Common myeloid progenitor, CD34-positive (primary cell): ENCODE results near the gene MORN4.

Source experiments
- CTCF ChIA-PET: fragments of 350-600 bp; sonication (Branson Sonifier 250); formaldehyde crosslinking; loops from one replicate; lab custom pipeline; 2021; ENCODE audit warnings: antibody characterized with exemption; lab: Charles Lee
- POLR2A ChIA-PET: fragments of 350-600 bp; sonication (Branson Sonifier 250); formaldehyde crosslinking; loops from one replicate; lab custom pipeline; 2021; ENCODE audit warnings: antibody characterized with exemption; lab: Charles Lee
- DNase-seq, 3 donors: peaks; one replicate each; pipeline versions ENCODE4 v3.0.0 to v3.0.0-alpha.2; 2013
- H3K27ac ChIP-seq, 2 experiments: 1 replicate in 1 of 2; 2 replicates in 1 of 2; pipeline ENCODE4 v1.7.0; 2013; ENCODE audit warnings: inconsistent platforms in 2 of 2, low read length in 2 of 2, mild to moderate bottlenecking in 2 of 2, low read depth in 1 of 2, moderate library complexity in 1 of 2; ENCODE audit not compliant: severe bottlenecking in 2 of 2, insufficient read depth in 1 of 2, poor library complexity in 1 of 2
- H3K27me3 ChIP-seq, 5 experiments: replicated peaks in 2 of 5; 1 replicate in 3 of 5; 2 replicates in 2 of 5; pipeline versions ENCODE4 v1.6.1 to v1.7.0; 2013; ENCODE audit warnings: low read length in 4 of 5, mild to moderate bottlenecking in 2 of 5, moderate library complexity in 2 of 5, inconsistent platforms in 1 of 5; ENCODE audit not compliant: insufficient read depth in 5 of 5, control insufficient read depth in 4 of 5
- H3K36me3 ChIP-seq, 4 experiments: 1 replicate in 2 of 4; 2 replicates in 2 of 4; pipeline versions ENCODE4 v1.6.1 to v1.7.0; 2013; ENCODE audit warnings: low read length in 3 of 4, control low read depth in 1 of 4, mild to moderate bottlenecking in 1 of 4; ENCODE audit not compliant: control insufficient read depth in 4 of 4, insufficient read depth in 4 of 4
- H3K4me1 ChIP-seq, 4 experiments: 1 replicate in 3 of 4; 2 replicates in 1 of 4; pipeline versions ENCODE4 v1.6.1 to v1.7.1; 2013; ENCODE audit warnings: low read length in 3 of 4, mild to moderate bottlenecking in 3 of 4, control low read depth in 1 of 4, inconsistent platforms in 1 of 4, moderate library complexity in 1 of 4; ENCODE audit not compliant: control insufficient read depth in 4 of 4, insufficient read depth in 4 of 4; ENCODE audit errors: control extremely low read depth in 1 of 4
- H3K4me3 ChIP-seq, 7 experiments: 1 replicate in 4 of 7; 2 replicates in 3 of 7; pipeline versions ENCODE4 v1.5.1 to v1.7.0; 2013; ENCODE audit warnings: mild to moderate bottlenecking in 7 of 7, low read length in 6 of 7, moderate library complexity in 6 of 7, inconsistent platforms in 2 of 7, low read depth in 2 of 7, control low read depth in 1 of 7; ENCODE audit not compliant: insufficient read depth in 4 of 7, control insufficient read depth in 1 of 7; ENCODE audit errors: extremely low read depth in 1 of 7
- H3K9me3 ChIP-seq, 5 experiments: 1 replicate in 4 of 5; 2 replicates in 1 of 5; pipeline versions ENCODE4 v1.6.1 to v1.7.1; 2013; ENCODE audit warnings: low read length in 4 of 5, mild to moderate bottlenecking in 2 of 5, inconsistent platforms in 1 of 5, low read depth in 1 of 5, moderate library complexity in 1 of 5; ENCODE audit not compliant: control insufficient read depth in 4 of 5, insufficient read depth in 2 of 5; ENCODE audit errors: control extremely low read depth in 1 of 5
- WGBS: methylation state at CpG from one replicate; pipeline ENCODE4 v1.1.5; 2013; ENCODE audit not compliant: insufficient coverage; 5-methylcytosine and 5-hydroxymethylcytosine counted together

The MORN4 gene

DNA sequence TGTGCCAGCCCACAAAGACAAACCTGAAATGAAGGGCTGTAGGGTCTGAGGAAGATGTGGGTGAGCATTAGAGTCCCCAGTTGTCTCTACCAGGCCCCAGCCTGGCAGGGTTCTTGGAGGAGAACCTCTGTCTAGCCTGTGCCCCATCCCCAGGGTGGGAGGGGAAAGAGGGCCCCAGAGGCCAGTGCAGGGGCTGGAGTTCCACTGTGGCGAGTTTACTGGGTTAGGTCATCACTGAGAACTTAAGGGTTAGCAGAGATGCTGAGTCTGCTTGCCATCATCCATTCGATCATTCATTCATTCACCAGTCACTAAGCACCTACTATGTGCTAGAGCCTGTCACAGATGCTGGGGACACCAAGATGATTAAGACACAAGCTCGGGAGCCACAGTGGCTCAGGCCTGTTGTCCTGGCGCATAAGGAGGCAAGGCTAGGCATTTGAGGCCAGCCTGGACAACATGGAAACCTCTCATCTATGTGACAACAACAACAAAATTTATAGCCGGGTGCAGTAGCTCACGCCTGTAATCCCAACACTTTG, 58.1 kb downstream of the MORN4 start:
- DNase-seq = no peak

DNA sequence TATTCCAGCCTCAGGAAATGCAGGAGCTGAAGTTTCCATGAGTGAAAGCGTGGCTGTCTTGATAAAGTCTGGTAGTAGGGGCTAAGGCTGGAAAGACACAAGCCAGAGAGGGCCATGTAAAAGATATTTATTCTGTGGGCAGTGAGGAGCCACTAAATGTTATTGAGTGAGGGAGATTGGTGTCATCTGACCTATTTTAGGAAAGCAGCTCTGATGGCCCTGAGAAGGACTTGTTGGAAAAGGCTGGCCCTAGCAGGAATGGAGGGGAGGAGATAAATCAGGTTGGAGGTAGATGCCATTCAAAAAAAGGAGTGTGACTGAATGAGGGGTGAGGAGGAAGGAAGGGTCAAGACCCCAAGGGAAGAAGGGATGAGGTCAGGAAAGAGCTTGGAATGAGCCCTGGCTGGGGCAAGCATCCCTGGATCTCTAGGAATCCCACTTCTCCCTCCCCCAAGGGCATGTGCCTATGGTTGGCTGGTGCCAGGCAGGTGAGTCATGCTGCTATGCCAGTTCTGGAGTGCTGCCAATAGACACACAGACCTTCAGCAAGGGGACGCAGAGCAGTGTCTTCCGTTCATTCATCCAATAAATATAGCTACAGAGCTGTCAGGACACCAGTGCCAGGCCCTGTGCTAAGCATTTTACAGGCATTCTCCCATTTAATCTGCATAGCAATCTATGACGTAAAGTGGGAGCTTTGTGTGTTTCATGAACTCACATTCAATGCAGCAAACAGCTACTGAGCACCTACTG, 58.8 kb downstream of the MORN4 start:
- Histone ChIP-seq H3K36me3 (peaks cover 0 to 3% (median 0%) of the 10 kb centered on the region in 4 experiments), H3K27me3 (peaks cover 0 to 15% (median 3%) of the 10 kb centered on the region in 5 experiments), H3K27ac (no peak overlapping the region), H3K4me1 (peaks cover 0 to 1% (median 0%) of the 10 kb centered on the region in 4 experiments), H3K9me3 (no peaks in the 10 kb centered on the region), H3K4me3 (no peak overlapping the region)
- WGBS = 68% methylated on average over 4 of the region's 4 CpGs
- CTCF ChIA-PET = interaction anchor here (0.9 to 2.7 kb wide), 5 partner anchors 16 to 113 kb away, joined by 3 to 8 read pairs (median 4); no protein-coding TSS in a partner anchor
- POLR2A ChIA-PET = no interaction called here
- DNase-seq = peak; percentile 41 to 78 (median 77)

More for the DNA sequence above, 58.1 kb downstream of the MORN4 start:
- H3K4me3 ChIP-seq = no peak overlapping the region
- 100% methylated on average over 4 of the region's 6 CpGs for WGBS
- H3K27me3 ChIP-seq = peaks cover 0 to 15% (median 3%) of the 10 kb centered on the region in 5 experiments
- ChIA-PET CTCF (interaction anchor here (0.9 to 1.4 kb wide), 5 partner anchors 9 to 40 kb away, joined by 3 to 5 read pairs (median 4); partner anchors contain the start of gene HOGA1), POLR2A (no interaction called here)
- no peak overlapping the region for H3K27ac ChIP-seq
- peaks cover 0 to 1% (median 0%) of the 10 kb centered on the region in 4 experiments for H3K4me1 ChIP-seq
- H3K36me3 ChIP-seq = peaks cover 0 to 3% (median 0%) of the 10 kb centered on the region in 4 experiments
- no peaks in the 10 kb centered on the region for H3K9me3 ChIP-seq

DNA sequence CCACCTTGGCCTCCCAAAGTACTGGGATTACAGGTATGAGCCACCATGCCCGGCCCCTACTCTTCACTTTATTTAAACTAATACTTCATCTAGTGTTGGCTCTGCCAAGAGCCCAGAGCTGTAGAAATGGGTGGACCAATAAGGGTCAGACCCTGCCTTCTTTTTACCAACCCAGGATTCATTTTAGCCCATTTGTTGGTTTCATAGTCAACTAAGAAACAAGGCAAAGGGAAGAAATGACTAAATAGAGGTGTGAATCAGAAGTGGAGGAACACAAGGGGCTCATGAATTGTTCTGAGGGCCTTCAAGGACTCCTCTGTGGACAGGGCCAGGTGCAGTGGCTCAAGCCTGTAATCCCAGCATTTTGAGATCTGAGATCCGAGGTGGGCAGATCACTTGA, 59.6 kb downstream of the MORN4 start:
- H3K36me3 ChIP-seq = peaks cover 0 to 8% (median 0%) of the 10 kb centered on the region in 4 experiments
- H3K9me3 ChIP-seq = no peaks in the 10 kb centered on the region
- no peak overlapping the region for H3K4me3 ChIP-seq
- CTCF ChIA-PET = interaction anchor here (0.6 to 2.7 kb wide), 5 partner anchors 25 to 1963 kb away, joined by 3 to 8 read pairs (median 3); no protein-coding TSS in a partner anchor
- H3K27me3 ChIP-seq = peaks cover 0 to 12% (median 2%) of the 10 kb centered on the region in 5 experiments
- 49% methylated on average over 2 of the region's 2 CpGs for WGBS
- POLR2A ChIA-PET = no interaction called here
- H3K4me1 ChIP-seq = peaks cover 0 to 1% (median 0%) of the 10 kb centered on the region in 4 experiments
- no peak overlapping the region for H3K27ac ChIP-seq
- no peak for DNase-seq

DNA sequence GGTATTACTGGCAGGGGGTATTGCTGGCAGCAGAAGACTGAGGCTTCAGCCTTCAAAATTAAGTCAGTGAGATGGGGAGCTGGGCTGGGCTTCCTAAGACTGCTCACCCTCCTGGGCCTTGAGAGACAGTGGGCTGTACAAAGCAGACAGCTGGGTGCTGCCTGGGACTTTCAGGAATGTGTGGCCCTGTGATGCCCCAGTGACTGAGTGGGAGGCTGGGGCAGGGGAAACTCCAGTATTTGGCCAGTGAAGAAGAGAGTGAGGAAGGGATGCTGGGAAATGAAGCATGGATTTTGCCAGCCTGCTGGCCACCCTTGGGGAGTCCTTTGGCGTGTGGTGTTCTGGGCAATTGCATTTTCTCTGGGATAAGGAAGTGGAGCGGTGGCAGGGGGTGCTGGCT, 60.3 kb downstream of the MORN4 start:
- no peak overlapping the region for H3K27ac ChIP-seq
- H3K27me3 ChIP-seq = peaks cover 0 to 5% (median 0%) of the 10 kb centered on the region in 5 experiments
- no peaks in the 10 kb centered on the region for H3K9me3 ChIP-seq
- H3K4me3 ChIP-seq = no peak overlapping the region
- 100% methylated on average over 2 of the region's 2 CpGs for WGBS
- peaks cover 0 to 8% (median 0%) of the 10 kb centered on the region in 4 experiments for H3K36me3 ChIP-seq
- ChIA-PET CTCF (interaction anchor here (1.0 to 3.4 kb wide), 12 partner anchors 9 to 112 kb away, joined by 3 to 18 read pairs (median 5); partner anchors contain the start of gene HOGA1), POLR2A (interaction anchor here (0.5 kb wide), 1 partner anchor 22 kb away, joined by 3 read pairs; no protein-coding TSS in a partner anchor)
- no peak for DNase-seq
- H3K4me1 ChIP-seq = peaks cover 0 to 1% (median 0%) of the 10 kb centered on the region in 4 experiments

DNA sequence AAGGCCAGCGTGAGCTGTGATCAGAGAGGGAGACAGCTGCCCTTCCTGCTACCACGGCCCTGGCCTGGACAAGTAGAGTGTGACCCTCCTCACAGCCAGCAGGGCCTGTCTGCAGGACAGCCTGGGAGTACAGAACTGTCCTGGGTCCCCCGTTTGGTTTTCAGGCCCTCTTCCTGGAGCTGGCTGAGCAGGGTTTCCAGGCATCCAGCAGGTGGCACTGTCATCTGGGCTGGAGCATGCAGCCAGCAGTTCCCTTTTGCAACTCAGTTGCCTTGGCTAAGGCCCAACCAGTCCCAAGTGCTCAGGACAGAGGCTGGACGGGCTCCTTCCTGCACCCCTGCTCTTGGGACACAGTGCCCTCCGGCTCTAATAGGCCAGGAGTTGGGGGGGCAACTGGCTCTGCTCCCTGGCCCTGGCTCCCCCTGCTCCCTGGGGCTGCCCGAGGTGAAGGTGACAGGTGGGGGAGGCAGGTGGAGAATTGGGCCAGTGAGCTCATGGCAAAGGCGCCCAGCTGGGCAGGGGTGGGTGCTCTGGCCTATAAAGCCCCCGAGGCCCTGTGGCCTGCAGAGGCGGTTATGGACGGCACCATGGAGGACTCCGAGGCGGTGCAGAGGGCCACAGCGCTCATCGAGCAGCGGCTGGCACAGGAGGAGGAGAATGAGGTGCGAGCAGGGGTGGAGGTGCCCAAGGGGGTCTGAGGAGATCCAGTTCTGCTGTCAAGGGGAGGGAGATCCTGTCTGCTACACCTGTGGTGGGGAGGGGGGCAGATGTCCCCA, 60.9 kb downstream of the MORN4 start, which contains the start of gene ANKRD2:
TSS of gene ANKRD2 (plus strand) at position 566 of the 776 bp plus-strand sequence. CDS start at position 576, 10 bp downstream.
- H3K4me1 ChIP-seq = peaks cover 0 to 1% (median 0%) of the 10 kb centered on the region in 4 experiments
- H3K36me3 ChIP-seq = peaks cover 0 to 8% (median 0%) of the 10 kb centered on the region in 4 experiments
- CTCF ChIA-PET = interaction anchor here (0.9 to 3.4 kb wide), 20 partner anchors 9 to 161 kb away, joined by 3 to 20 read pairs (median 4); partner anchors contain the start of genes C10orf62 and HOGA1
- POLR2A ChIA-PET = interaction anchor here (0.5 kb wide), 1 partner anchor 21 kb away, joined by 3 read pairs; no protein-coding TSS in a partner anchor
- H3K9me3 ChIP-seq = no peaks in the 10 kb centered on the region
- peak; percentile 67 to 85 (median 80) for DNase-seq
- peaks cover 0 to under 1% (median 0%) of the 10 kb centered on the region in 5 experiments for H3K27me3 ChIP-seq
- 48% methylated on average over 7 of the region's 16 CpGs for WGBS
- H3K27ac ChIP-seq = no peak within 1 kb of the TSS
- H3K4me3 ChIP-seq = no peak within 1 kb of the TSS

DNA sequence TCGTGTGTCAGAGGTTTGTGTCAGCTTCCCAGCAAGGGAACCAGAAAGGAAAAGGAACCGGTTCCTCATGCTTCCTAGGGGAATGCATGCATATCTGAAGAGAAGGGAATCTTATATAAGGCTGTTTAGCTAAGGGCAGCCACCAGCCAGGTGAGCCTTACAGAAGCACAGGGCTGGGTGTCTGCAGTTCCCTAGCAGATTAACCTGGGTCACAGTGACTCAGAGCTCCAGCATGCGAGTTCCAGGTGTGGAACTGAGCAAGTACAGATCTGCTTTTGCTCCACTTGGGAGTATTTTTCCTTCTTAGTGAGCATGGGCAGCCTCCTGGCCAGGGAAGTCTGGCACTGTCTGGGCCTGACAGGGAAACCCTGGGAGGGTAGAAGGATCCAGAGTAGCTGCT, 61.7 kb downstream of the MORN4 start:
- DNase-seq = no peak
- 89% methylated on average over 3 of the region's 3 CpGs for WGBS
- peaks cover 0 to 8% (median 0%) of the 10 kb centered on the region in 4 experiments for H3K36me3 ChIP-seq
- H3K27ac ChIP-seq = no peak overlapping the region
- CTCF ChIA-PET = interaction anchor here (0.9 to 3.4 kb wide), 18 partner anchors 11 to 162 kb away, joined by 3 to 20 read pairs (median 5); partner anchors contain the start of genes C10orf62 and HOGA1
- POLR2A ChIA-PET = no interaction called here
- H3K27me3 ChIP-seq = no peaks in the 10 kb centered on the region
- no peak overlapping the region for H3K4me3 ChIP-seq
- H3K4me1 ChIP-seq = peaks cover 0 to 1% (median 0%) of the 10 kb centered on the region in 4 experiments
- no peaks in the 10 kb centered on the region for H3K9me3 ChIP-seq
